A673 (cell line): ENCODE measurements around the gene CERK. TPM values are rescaled to one million over a fixed set of nuclear protein-coding genes. Genes with fewer than 3 reads are reported as not detected.

Experiments
- BruUV-seq: library from RNA; stranded (reverse); fragments of 400-500 nt; replicated peaks from 2 replicates; lab custom pipeline; 2021; lab: Mats Ljungman, UMichigan
- CTCF ChIA-PET: fragments of 300-600 bp; sonication (Branson Sonifier 250); formaldehyde crosslinking; loops from one replicate; lab custom pipeline; 2022; ENCODE audit warnings: antibody characterized with exemption; lab: Charles Lee
- POLR2A ChIA-PET: fragments of 300-600 bp; sonication (Branson Sonifier 250); formaldehyde crosslinking; loops from one replicate; lab custom pipeline; 2022; ENCODE audit warnings: antibody characterized with exemption; ENCODE audit not compliant: low non-redundant PET; lab: Charles Lee
- DNase-seq: peaks from one replicate; pipeline ENCODE4 v3.0.0-alpha.2; 2015; ENCODE audit warnings: low spot score
- H3K27ac ChIP-seq: fragments of 200-600 bp; sonication (generic); 2 replicates; pipeline ENCODE4 v1.5.1; 2016; ENCODE audit warnings: mixed run types, low read depth, mild to moderate bottlenecking, mixed read lengths, antibody characterized with exemption, low read length; ENCODE audit not compliant: poor library complexity, severe bottlenecking
- H3K27me3 ChIP-seq: fragments of 200-600 bp; sonication (generic); replicated peaks from 2 replicates; pipeline ENCODE4 v1.6.1; 2017; ENCODE audit warnings: mixed run types, low read depth, mild to moderate bottlenecking, mixed read lengths, antibody characterized with exemption, low read length; ENCODE audit not compliant: insufficient read depth, poor library complexity
- H3K36me3 ChIP-seq: fragments of 200-600 bp; sonication (generic); 2 replicates; pipeline ENCODE4 v1.6.1; 2016; ENCODE audit warnings: mixed run types, mild to moderate bottlenecking, mixed read lengths, antibody characterized with exemption, low read length; ENCODE audit not compliant: insufficient read depth, poor library complexity, severe bottlenecking
- H3K4me1 ChIP-seq: fragments of 200-600 bp; sonication (generic); 2 replicates; pipeline ENCODE4 v1.6.1; 2017; ENCODE audit warnings: mixed run types, mild to moderate bottlenecking, mixed read lengths, antibody characterized with exemption, low read length; ENCODE audit not compliant: insufficient read depth, poor library complexity, severe bottlenecking
- H3K4me3 ChIP-seq: fragments of 200-600 bp; sonication (generic); 2 replicates; pipeline ENCODE4 v1.5.1; 2016; ENCODE audit warnings: low read depth, mixed run types, mild to moderate bottlenecking, mixed read lengths, low read length; ENCODE audit not compliant: poor library complexity, severe bottlenecking
- H3K9me3 ChIP-seq: fragments of 200-600 bp; sonication (generic); 2 replicates; pipeline ENCODE4 v1.6.1; 2016; ENCODE audit warnings: mixed run types, low read depth, mild to moderate bottlenecking, mixed read lengths, antibody characterized with exemption, low read length; ENCODE audit not compliant: poor library complexity, severe bottlenecking
- EZH2 ChIP-seq: fragments of 200-600 bp; sonication (generic); IDR thresholded peaks from 2 replicates; pipeline ENCODE4 v1.6.1; 2017; ENCODE audit warnings: borderline replicate concordance, low read depth, mild to moderate bottlenecking, mixed read lengths, antibody characterized with exemption, low read length; ENCODE audit not compliant: poor library complexity, severe bottlenecking
- intact Hi-C: fragments of 100-400 bp; cut with micrococcal nuclease; formaldehyde crosslinking; loops from one replicate; pipeline ENCODE4 v1.10.0; 2022; ENCODE audit not compliant: unreplicated experiment
- total RNA-seq: library from RNA; stranded (reverse); gene quantifications from 2 replicates; pipeline ENCODE4 v1.2.3, GENCODE V29; 2021
- TF ChIP-seq, protein P1 (sequence below): fragments of 300-800, 200-600 bp; sonication (generic); conservative IDR thresholded peaks from 2 replicates; pipeline ENCODE4 v1.5.1; 2017; ENCODE audit warnings: low read depth, mild to moderate bottlenecking, antibody characterized with exemption, low read length, moderate library complexity, mixed read lengths

CERK gene
- total RNA-seq, 1 experiment from 2014 or later: 58.8 TPM

DNA sequence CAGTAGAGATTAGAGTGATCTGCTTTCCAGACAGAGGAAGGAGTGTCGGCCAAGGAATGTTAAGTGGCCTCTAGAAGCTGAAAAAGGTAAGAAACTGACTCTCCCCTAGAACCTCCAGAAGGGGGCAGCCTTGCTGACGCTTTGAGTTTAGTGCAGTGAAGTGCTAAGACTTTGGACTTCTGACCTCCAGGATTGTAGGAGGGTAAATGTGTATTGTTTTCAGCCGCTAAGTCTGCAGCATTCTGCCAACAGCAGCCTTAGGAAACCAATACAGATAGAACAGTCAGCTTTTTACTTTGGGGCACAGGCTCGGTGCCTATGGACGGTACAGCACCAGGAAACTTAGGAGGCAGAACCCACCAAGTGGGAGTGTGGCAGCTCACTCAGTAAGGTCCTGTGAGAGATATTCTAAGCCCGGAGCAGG is 20.8 kb upstream of the CERK start:
- no peaks in the 10 kb centered on the region for H3K9me3 ChIP-seq
- TF ChIP-seq EZH2: no peak
- TF ChIP-seq, protein P1, sequence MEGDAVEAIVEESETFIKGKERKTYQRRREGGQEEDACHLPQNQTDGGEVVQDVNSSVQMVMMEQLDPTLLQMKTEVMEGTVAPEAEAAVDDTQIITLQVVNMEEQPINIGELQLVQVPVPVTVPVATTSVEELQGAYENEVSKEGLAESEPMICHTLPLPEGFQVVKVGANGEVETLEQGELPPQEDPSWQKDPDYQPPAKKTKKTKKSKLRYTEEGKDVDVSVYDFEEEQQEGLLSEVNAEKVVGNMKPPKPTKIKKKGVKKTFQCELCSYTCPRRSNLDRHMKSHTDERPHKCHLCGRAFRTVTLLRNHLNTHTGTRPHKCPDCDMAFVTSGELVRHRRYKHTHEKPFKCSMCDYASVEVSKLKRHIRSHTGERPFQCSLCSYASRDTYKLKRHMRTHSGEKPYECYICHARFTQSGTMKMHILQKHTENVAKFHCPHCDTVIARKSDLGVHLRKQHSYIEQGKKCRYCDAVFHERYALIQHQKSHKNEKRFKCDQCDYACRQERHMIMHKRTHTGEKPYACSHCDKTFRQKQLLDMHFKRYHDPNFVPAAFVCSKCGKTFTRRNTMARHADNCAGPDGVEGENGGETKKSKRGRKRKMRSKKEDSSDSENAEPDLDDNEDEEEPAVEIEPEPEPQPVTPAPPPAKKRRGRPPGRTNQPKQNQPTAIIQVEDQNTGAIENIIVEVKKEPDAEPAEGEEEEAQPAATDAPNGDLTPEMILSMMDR: peak; percentile 83
- H3K4me3 ChIP-seq: no peak overlapping the region
- H3K27ac ChIP-seq: no peak overlapping the region
- POLR2A ChIA-PET: no interaction called here
- intact Hi-C loops: no loop called here
- peak; percentile 74 for DNase-seq
- peaks cover 11% of the 10 kb centered on the region for H3K4me1 ChIP-seq
- no peaks in the 10 kb centered on the region for H3K27me3 ChIP-seq
- CTCF ChIA-PET: no interaction called here
- no TSS peak for BruUV-seq
- no peaks in the 10 kb centered on the region for H3K36me3 ChIP-seq

DNA sequence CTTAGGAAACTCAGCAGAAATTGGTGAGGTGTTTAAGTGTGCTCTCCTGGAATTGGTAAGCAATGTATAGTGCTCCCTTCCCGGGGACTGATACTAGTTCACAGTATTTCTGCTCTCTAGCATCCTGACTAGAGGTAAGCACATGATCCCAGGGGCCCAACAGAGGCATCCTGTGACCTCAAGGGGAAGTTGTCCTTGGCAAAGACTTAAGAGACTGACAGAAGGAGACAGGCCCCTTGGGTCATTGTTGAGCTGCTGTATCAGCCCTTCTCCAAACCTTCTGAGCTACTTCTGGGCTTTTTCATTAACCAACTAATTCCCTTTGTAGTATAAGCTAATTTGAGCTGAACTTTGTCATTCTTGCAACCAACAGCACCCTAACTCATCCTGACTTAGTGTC is 20.1 kb upstream of the CERK start:
- Histone ChIP-seq H3K4me3 (no peak overlapping the region), H3K36me3 (no peaks in the 10 kb centered on the region), H3K4me1 (peaks cover 11% of the 10 kb centered on the region), H3K27ac (no peak overlapping the region), H3K9me3 (no peaks in the 10 kb centered on the region), H3K27me3 (no peaks in the 10 kb centered on the region)
- no TSS peak for BruUV-seq
- TF ChIP-seq, protein P1: no peak
- ChIA-PET CTCF (no interaction called here), POLR2A (no interaction called here)
- no peak for DNase-seq
- intact Hi-C loops: no loop called here

DNA sequence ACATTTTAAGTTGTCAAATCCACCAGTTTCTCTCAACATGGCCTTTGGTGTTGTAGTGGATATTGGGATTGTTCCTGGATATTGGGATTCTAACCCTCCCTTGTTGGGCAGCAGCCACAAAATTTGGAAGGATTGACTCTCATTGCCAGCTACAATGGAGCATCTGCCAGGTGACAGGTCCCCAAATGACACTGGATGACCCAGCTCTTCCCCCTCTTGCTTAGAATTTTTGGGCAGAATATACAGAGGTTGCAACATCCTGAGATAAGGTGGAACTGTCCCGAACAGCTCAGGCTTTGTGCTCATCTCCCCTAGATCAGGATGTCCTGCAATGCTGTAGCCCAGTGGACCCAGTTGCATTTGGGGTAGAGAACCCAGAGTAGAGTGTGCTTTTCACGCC is 19.1 kb upstream of the CERK start:
- BruUV-seq: no TSS peak

More for the DNA sequence above, 19.1 kb upstream of the CERK start:
- intact Hi-C loops: no loop called here
- Histone ChIP-seq H3K27me3 (no peaks in the 10 kb centered on the region), H3K4me3 (no peak overlapping the region), H3K36me3 (no peaks in the 10 kb centered on the region), H3K4me1 (peaks cover 11% of the 10 kb centered on the region), H3K9me3 (no peaks in the 10 kb centered on the region), H3K27ac (no peak overlapping the region)
- TF ChIP-seq, protein P1: no peak
- TF ChIP-seq EZH2: no peak
- ChIA-PET CTCF (no interaction called here), POLR2A (no interaction called here)
- no peak for DNase-seq
